ENCODE data around the gene ANKRD28.
"Not testable (repeated sequence)": the region's sequence is repeated elsewhere in the genome, so short reads cannot be mapped to it uniquely, and the experiment has no call there.

Gene ANKRD28

GRCh38 chr3:15753056-15753710 is 44.6 kb downstream of the ANKRD28 start:
- DNase-seq: no peak
- no peak overlapping the region for H3K4me3 ChIP-seq (ENCODE audit: insufficient read depth in 1 of 2, low read depth in 1 of 2, low read length in 2 of 2)
- no peak overlapping the region for H2AFZ ChIP-seq (ENCODE audit: low read depth, low read length)
- no peaks in the 10 kb centered on the region for H3K4me1 ChIP-seq (ENCODE audit: control insufficient read depth, insufficient read depth, low read depth, low read length)
- H3K79me1 ChIP-seq (replicated peaks; ENCODE audit: low read length, poor library complexity, severe bottlenecking): peaks cover 11% of the 10 kb centered on the region
- H3K36me3 ChIP-seq (ENCODE audit: control insufficient read depth in 1 of 2, insufficient read depth in 2 of 2, low read depth in 1 of 2, low read length in 2 of 2): peaks cover 0 to 84% of the 10 kb centered on the region in 2 experiments
- H4K8ac ChIP-seq (ENCODE audit: low read length): no peak overlapping the region
- no peak overlapping the region for H2BK5ac ChIP-seq (ENCODE audit: low read depth, low read length, poor library complexity, severe bottlenecking)
- H4K91ac ChIP-seq (ENCODE audit: low read length): no peak overlapping the region
- H2BK12ac ChIP-seq (ENCODE audit: low read length in 2 of 2): no peak overlapping the region
- no peak overlapping the region for H3K14ac ChIP-seq (ENCODE audit: low read length in 2 of 2)
- no peak overlapping the region for H2BK15ac ChIP-seq (ENCODE audit: low read depth, poor library complexity, severe bottlenecking)
- WGBS: 90% methylated on average over 4 of the region's 5 CpGs
- no peaks in the 10 kb centered on the region for H3K9me3 ChIP-seq (ENCODE audit: control insufficient read depth, low read length)
- no peaks in the 10 kb centered on the region for H3K27me3 ChIP-seq (ENCODE audit: control insufficient read depth in 1 of 2, insufficient read depth in 1 of 2, low read length in 2 of 2)
- H3K18ac ChIP-seq (ENCODE audit: low read depth in 1 of 2, low read length in 2 of 2): no peak overlapping the region
- H3K27ac ChIP-seq (ENCODE audit: low read length, poor library complexity, severe bottlenecking): no peak overlapping the region
- no peak overlapping the region for H3K4me2 ChIP-seq (ENCODE audit: low read length, poor library complexity, severe bottlenecking)
- no peak overlapping the region for H3K23ac ChIP-seq (ENCODE audit: low read length in 2 of 2)
- no peak overlapping the region for H2AK5ac ChIP-seq (ENCODE audit: low read length, severe bottlenecking)
- no peak overlapping the region for H2BK120ac ChIP-seq (ENCODE audit: low read depth, low read length)
- no peak overlapping the region for H3K9ac ChIP-seq (ENCODE audit: low read length)
- no peak overlapping the region for H3K4ac ChIP-seq (ENCODE audit: low read depth in 1 of 2, low read length in 2 of 2)

DNA sequence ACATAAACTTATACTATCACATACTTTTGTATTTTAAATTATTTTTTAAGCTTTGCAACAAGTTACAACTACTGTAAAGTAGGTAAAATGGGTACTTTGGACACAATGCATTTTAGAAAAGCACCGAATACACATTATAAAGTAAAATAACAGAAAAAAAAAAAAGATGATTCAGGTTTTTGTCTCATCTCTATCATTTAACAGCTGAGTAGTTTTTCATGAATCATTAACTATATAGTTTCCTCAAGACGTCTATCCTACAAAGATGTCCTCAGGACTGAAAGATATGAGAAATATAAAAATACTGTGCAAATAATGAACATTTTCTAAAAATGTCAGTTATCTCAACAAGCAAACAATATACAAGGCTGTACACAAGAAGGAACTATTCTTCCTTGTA is 46.9 kb downstream of the ANKRD28 start:
- H3K18ac ChIP-seq (ENCODE audit: low read depth in 1 of 2, low read length in 2 of 2): no peak overlapping the region
- no peak overlapping the region for H4K8ac ChIP-seq (ENCODE audit: low read length)
- H3K27me3 ChIP-seq (ENCODE audit: control insufficient read depth in 1 of 2, insufficient read depth in 1 of 2, low read length in 2 of 2): no peaks in the 10 kb centered on the region
- no peak overlapping the region for H2BK120ac ChIP-seq (ENCODE audit: low read depth, low read length)
- no peak overlapping the region for H2BK15ac ChIP-seq (ENCODE audit: low read depth, poor library complexity, severe bottlenecking)
- no peak overlapping the region for H2AK5ac ChIP-seq (ENCODE audit: low read length, severe bottlenecking)
- H3K36me3 ChIP-seq (ENCODE audit: control insufficient read depth in 1 of 2, insufficient read depth in 2 of 2, low read depth in 1 of 2, low read length in 2 of 2): peaks cover 0 to 87% of the 10 kb centered on the region in 2 experiments
- no peak overlapping the region for H3K9ac ChIP-seq (ENCODE audit: low read length)
- H3K27ac ChIP-seq (ENCODE audit: low read length, poor library complexity, severe bottlenecking): no peak overlapping the region
- H3K4me3 ChIP-seq (ENCODE audit: insufficient read depth in 1 of 2, low read depth in 1 of 2, low read length in 2 of 2): no peak overlapping the region
- H2BK5ac ChIP-seq (ENCODE audit: low read depth, low read length, poor library complexity, severe bottlenecking): no peak overlapping the region
- no peak overlapping the region for H2AFZ ChIP-seq (ENCODE audit: low read depth, low read length)
- no peak overlapping the region for H3K4ac ChIP-seq (ENCODE audit: low read depth in 1 of 2, low read length in 2 of 2)
- H3K4me2 ChIP-seq (ENCODE audit: low read length, poor library complexity, severe bottlenecking): no peak overlapping the region
- H3K14ac ChIP-seq (ENCODE audit: low read length in 2 of 2): no peak overlapping the region
- H3K9me3 ChIP-seq (ENCODE audit: control insufficient read depth, low read length): no peaks in the 10 kb centered on the region
- no CpG with 5 or more reads among the region's 2 CpGs for WGBS
- no peak overlapping the region for H3K23ac ChIP-seq (ENCODE audit: low read length in 2 of 2)
- H3K79me1 ChIP-seq (replicated peaks; ENCODE audit: low read length, poor library complexity, severe bottlenecking): peaks cover 3% of the 10 kb centered on the region
- no peak overlapping the region for H2BK12ac ChIP-seq (ENCODE audit: low read length in 2 of 2)
- no peak for DNase-seq
- no peak overlapping the region for H4K91ac ChIP-seq (ENCODE audit: low read length)
- no peaks in the 10 kb centered on the region for H3K4me1 ChIP-seq (ENCODE audit: control insufficient read depth, insufficient read depth, low read depth, low read length)

GRCh38 chr3:15750143-15750542 is 47.6 kb downstream of the ANKRD28 start:
- Histone ChIP-seq H3K4ac (ENCODE audit: low read depth in 1 of 2, low read length in 2 of 2) (no peak overlapping the region), H2BK15ac (ENCODE audit: low read depth, poor library complexity, severe bottlenecking) (no peak overlapping the region), H2BK12ac (ENCODE audit: low read length in 2 of 2) (no peak overlapping the region), H2AFZ (ENCODE audit: low read depth, low read length) (no peak overlapping the region), H3K9ac (ENCODE audit: low read length) (no peak overlapping the region), H3K14ac (ENCODE audit: low read length in 2 of 2) (no peak overlapping the region), H3K27me3 (ENCODE audit: control insufficient read depth in 1 of 2, insufficient read depth in 1 of 2, low read length in 2 of 2) (no peaks in the 10 kb centered on the region), H4K91ac (ENCODE audit: low read length) (no peak overlapping the region), H3K4me2 (ENCODE audit: low read length, poor library complexity, severe bottlenecking) (no peak overlapping the region), H3K36me3 (ENCODE audit: control insufficient read depth in 1 of 2, insufficient read depth in 2 of 2, low read depth in 1 of 2, low read length in 2 of 2) (peaks cover 0 to 85% of the 10 kb centered on the region in 2 experiments), H3K4me1 (ENCODE audit: control insufficient read depth, insufficient read depth, low read depth, low read length) (no peaks in the 10 kb centered on the region), H4K8ac (ENCODE audit: low read length) (no peak overlapping the region), H3K4me3 (ENCODE audit: insufficient read depth in 1 of 2, low read depth in 1 of 2, low read length in 2 of 2) (no peak overlapping the region), H2BK120ac (ENCODE audit: low read depth, low read length) (no peak overlapping the region), H3K9me3 (ENCODE audit: control insufficient read depth, low read length) (no peaks in the 10 kb centered on the region), H3K18ac (ENCODE audit: low read depth in 1 of 2, low read length in 2 of 2) (no peak overlapping the region), H2AK5ac (ENCODE audit: low read length, severe bottlenecking) (no peak overlapping the region), H2BK5ac (ENCODE audit: low read depth, low read length, poor library complexity, severe bottlenecking) (no peak overlapping the region), H3K23ac (ENCODE audit: low read length in 2 of 2) (no peak overlapping the region), H3K79me1 (replicated peaks; ENCODE audit: low read length, poor library complexity, severe bottlenecking) (peaks cover 3% of the 10 kb centered on the region), H3K27ac (ENCODE audit: low read length, poor library complexity, severe bottlenecking) (no peak overlapping the region)
- DNase-seq: no peak
- 96% methylated on average over 2 of the region's 3 CpGs for WGBS

DNA sequence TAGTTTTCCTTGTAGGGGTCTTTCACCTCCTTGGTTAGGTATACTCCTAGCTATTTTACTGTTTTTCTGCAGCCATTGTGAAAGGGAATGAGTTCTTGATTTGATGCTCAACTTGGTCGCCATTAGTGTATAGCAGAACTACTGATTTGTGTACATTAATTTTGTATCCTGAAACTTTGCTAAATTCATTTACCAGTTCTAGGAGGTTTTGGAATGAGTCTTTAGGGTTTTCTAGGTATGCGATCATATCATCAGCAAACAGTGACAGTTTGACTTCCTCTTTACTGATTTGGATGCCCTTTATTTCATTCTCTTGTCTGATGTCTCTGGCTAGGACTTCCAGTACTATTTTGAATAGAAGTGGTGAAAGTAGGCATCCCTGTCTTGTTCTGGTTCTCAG is 51.9 kb downstream of the ANKRD28 start:
- H2AFZ ChIP-seq (ENCODE audit: low read depth, low read length): not testable (repeated sequence)

More for the DNA sequence above, 51.9 kb downstream of the ANKRD28 start:
- 100% methylated on average over 1 of the region's 2 CpGs for WGBS
- not testable (repeated sequence) for H3K23ac ChIP-seq (ENCODE audit: low read length in 2 of 2); DNase-seq; H4K8ac ChIP-seq (ENCODE audit: low read length); H2BK12ac ChIP-seq (ENCODE audit: low read length in 2 of 2); H3K4me2 ChIP-seq (ENCODE audit: low read length, poor library complexity, severe bottlenecking); H3K9me3 ChIP-seq (ENCODE audit: control insufficient read depth, low read length); H4K91ac ChIP-seq (ENCODE audit: low read length); H3K4me1 ChIP-seq (ENCODE audit: control insufficient read depth, insufficient read depth, low read depth, low read length); H3K9ac ChIP-seq (ENCODE audit: low read length); H3K14ac ChIP-seq (ENCODE audit: low read length in 2 of 2); H3K18ac ChIP-seq (ENCODE audit: low read depth in 1 of 2, low read length in 2 of 2); H3K4me3 ChIP-seq (ENCODE audit: insufficient read depth in 1 of 2, low read depth in 1 of 2, low read length in 2 of 2); H3K27me3 ChIP-seq (ENCODE audit: control insufficient read depth in 1 of 2, insufficient read depth in 1 of 2, low read length in 2 of 2); H3K4ac ChIP-seq (ENCODE audit: low read depth in 1 of 2, low read length in 2 of 2); H2BK15ac ChIP-seq (ENCODE audit: low read depth, poor library complexity, severe bottlenecking); H2BK120ac ChIP-seq (ENCODE audit: low read depth, low read length); H3K79me1 ChIP-seq (replicated peaks; ENCODE audit: low read length, poor library complexity, severe bottlenecking); H2BK5ac ChIP-seq (ENCODE audit: low read depth, low read length, poor library complexity, severe bottlenecking); H2AK5ac ChIP-seq (ENCODE audit: low read length, severe bottlenecking); H3K27ac ChIP-seq (ENCODE audit: low read length, poor library complexity, severe bottlenecking)
- H3K36me3 ChIP-seq (ENCODE audit: control insufficient read depth in 1 of 2, insufficient read depth in 2 of 2, low read depth in 1 of 2, low read length in 2 of 2): peaks cover 0 to 68% of the 10 kb centered on the region in 2 experiments

Data from mesenchymal stem cell (in vitro differentiated cells and primary cell).